Heart left ventricle (tissue), 13 donors: ENCODE results near the gene WDFY3.

ENCODE experiments used
- POLR2A ChIP-seq, 2 donors: fragments of 450-650 bp; IDR thresholded peaks; one replicate each; pipeline ENCODE4 v1.6.1; 2017; ENCODE audit warnings: antibody characterized with exemption in 2 of 2, mild to moderate bottlenecking in 2 of 2, moderate library complexity in 2 of 2
- TF ChIP-seq, protein P1 (sequence below), 12 donors: fragments of 200-600 bp; sonication (generic) in 4 of 12; IDR thresholded peaks; one replicate each; pipeline versions ENCODE4 v1.5.0 to v1.8.0; 2018 to 2022; ENCODE audit warnings: antibody characterized with exemption in 12 of 12, mild to moderate bottlenecking in 5 of 12
- donor health status: ischemic (EF 13 %, LVEDD 7.1; RV severe dilation, severe dysfunction).
- donor health status: DM: no; HTN: yes; CAD: no.
- donor health status: DM: no; HTN: no; CAD: no.
- donor health status: ischemic (EF 25% LVEDD 6.9; RV normal size, moderate dysfunction).
- donor health status: ischemic (EF 25% LVEDD 5.7; RV mildly dilated, moderate dysfunction).
- donor health status: ischemic (EF 35%, LVEDD 5.7; RV mildly dilated, moderate dysfunction).
- donor health status: nonischemic (EF 11% LVEDD 7.7; RV severe dilation, severe dysfunction).
- donor health status: DM: yes; HTN: yes; CAD: no.
- donor health status: PGD.
- donor health status: ischemic (EF 29% LVEDD 5.4; RV normal size, mild dysfunction).
- donor health status: nonischemic (EF 23%, LVEDD 6.1; RV moderate dilation, normal function).

DNA sequence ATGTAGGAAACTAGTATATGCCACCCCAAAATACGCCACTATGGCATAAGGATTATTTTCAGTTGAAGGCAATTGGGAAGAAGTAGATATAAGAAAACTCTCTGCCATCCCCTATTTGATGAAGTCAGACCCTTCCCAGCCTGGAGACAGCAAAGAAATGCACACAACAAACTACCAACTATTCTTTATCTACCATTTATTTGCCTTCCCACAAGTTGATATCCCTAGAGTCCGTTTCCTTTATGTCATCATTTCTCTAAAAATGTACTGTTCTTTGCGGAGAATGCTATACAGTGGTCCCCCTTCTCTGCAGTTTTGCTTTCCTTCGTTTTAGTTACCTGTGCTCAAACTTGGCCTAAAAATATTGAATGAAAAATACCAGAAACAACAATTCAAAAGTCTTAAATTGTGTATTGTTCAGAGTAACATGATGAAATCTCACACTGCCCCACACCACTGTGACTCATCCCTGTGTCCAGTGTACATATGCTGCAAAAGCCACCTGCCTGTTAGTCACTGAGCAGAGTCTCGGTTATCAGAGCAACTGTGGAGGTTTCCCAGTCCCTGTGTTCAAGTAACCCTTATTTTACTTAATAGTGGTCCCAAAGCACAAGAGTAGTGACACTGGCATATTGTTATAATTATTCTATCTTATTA is 152.3 kb downstream of the WDFY3 start:
- no peak for TF ChIP-seq POLR2A (IDR thresholded peaks at IDR 0.05)
- TF ChIP-seq, protein P1, sequence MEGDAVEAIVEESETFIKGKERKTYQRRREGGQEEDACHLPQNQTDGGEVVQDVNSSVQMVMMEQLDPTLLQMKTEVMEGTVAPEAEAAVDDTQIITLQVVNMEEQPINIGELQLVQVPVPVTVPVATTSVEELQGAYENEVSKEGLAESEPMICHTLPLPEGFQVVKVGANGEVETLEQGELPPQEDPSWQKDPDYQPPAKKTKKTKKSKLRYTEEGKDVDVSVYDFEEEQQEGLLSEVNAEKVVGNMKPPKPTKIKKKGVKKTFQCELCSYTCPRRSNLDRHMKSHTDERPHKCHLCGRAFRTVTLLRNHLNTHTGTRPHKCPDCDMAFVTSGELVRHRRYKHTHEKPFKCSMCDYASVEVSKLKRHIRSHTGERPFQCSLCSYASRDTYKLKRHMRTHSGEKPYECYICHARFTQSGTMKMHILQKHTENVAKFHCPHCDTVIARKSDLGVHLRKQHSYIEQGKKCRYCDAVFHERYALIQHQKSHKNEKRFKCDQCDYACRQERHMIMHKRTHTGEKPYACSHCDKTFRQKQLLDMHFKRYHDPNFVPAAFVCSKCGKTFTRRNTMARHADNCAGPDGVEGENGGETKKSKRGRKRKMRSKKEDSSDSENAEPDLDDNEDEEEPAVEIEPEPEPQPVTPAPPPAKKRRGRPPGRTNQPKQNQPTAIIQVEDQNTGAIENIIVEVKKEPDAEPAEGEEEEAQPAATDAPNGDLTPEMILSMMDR (IDR thresholded peaks at IDR 0.05), result no peak
